ENCODE data around the gene MYO15A. TPM values are rescaled to one million over a fixed set of nuclear protein-coding genes. Genes with fewer than 3 reads are reported as not detected.
A peak's percentile ranks its signal among the peaks of the same experiment; 100 is the strongest.

Gene MYO15A
- total RNA-seq (2014; rRNA removed; shearing (Covaris generic)) = not detected in 2 replicates

- Histone ChIP-seq H3K27ac (no peak within 1 kb of the TSS), H3K4me3 (no peak within 1 kb of the TSS), H3K4me1 (replicated peaks) (no peaks in the 10 kb centered on the region), H3K36me3 (peaks cover 20% of the 10 kb centered on the region), H3K27me3 (replicated peaks) (no peaks in the 10 kb centered on the region), H3K9me3 (replicated peaks) (no peaks in the 10 kb centered on the region)
- no peak for DNase-seq (ENCODE audit: low read depth in 1 of 2, low spot score in 2 of 2)
Measured at GRCh38 chr17:18108401-18109312, at the start of gene MYO15A. Gene MYO15A (plus strand): TSS chr17:18108756. CDS start chr17:18118801, 10,045 bp downstream.

GRCh38 chr17:18059283-18059682, 49.3 kb upstream of the MYO15A start:
- H3K27ac ChIP-seq = no peak overlapping the region
- H3K4me1 ChIP-seq (replicated peaks) = no peaks in the 10 kb centered on the region
- H3K36me3 ChIP-seq = no peaks in the 10 kb centered on the region; the same call in 1 of the 2 replicates
- no peak overlapping the region for H3K4me3 ChIP-seq
- H3K9me3 ChIP-seq (replicated peaks) = no peaks in the 10 kb centered on the region
- no peak for DNase-seq (ENCODE audit: low read depth in 1 of 2, low spot score in 2 of 2)
- no peaks in the 10 kb centered on the region for H3K27me3 ChIP-seq (replicated peaks)

GRCh38 chr17:18064053-18064452, 44.5 kb upstream of the MYO15A start:
- Histone ChIP-seq H3K9me3 (replicated peaks) (no peaks in the 10 kb centered on the region), H3K36me3 (no peaks in the 10 kb centered on the region), H3K4me1 (replicated peaks) (no peaks in the 10 kb centered on the region), H3K27me3 (replicated peaks) (no peaks in the 10 kb centered on the region), H3K4me3 (no peak overlapping the region), H3K27ac (no peak overlapping the region)
- no peak for DNase-seq (ENCODE audit: low read depth in 1 of 2, low spot score in 2 of 2)

GRCh38 chr17:18065546-18065945, 43.0 kb upstream of the MYO15A start:
- DNase-seq (ENCODE audit: low read depth in 1 of 2, low spot score in 2 of 2) = no peak
- no peak overlapping the region for H3K4me3 ChIP-seq
- no peaks in the 10 kb centered on the region for H3K36me3 ChIP-seq
- no peaks in the 10 kb centered on the region for H3K9me3 ChIP-seq (replicated peaks)
- no peaks in the 10 kb centered on the region for H3K27me3 ChIP-seq (replicated peaks)
- no peaks in the 10 kb centered on the region; the same call in none of the 2 replicates for H3K4me1 ChIP-seq (replicated peaks)
- H3K27ac ChIP-seq = no peak overlapping the region

GRCh38 chr17:18066866-18067265, 41.7 kb upstream of the MYO15A start:
- Histone ChIP-seq H3K4me3 (no peak overlapping the region), H3K27me3 (replicated peaks) (no peaks in the 10 kb centered on the region), H3K9me3 (replicated peaks) (no peaks in the 10 kb centered on the region), H3K36me3 (no peaks in the 10 kb centered on the region), H3K27ac (no peak overlapping the region), H3K4me1 (replicated peaks) (peaks cover 5% of the 10 kb centered on the region)
- no peak for DNase-seq (ENCODE audit: low read depth in 1 of 2, low spot score in 2 of 2)

GRCh38 chr17:18069101-18069500, 39.5 kb upstream of the MYO15A start:
- Histone ChIP-seq H3K9me3 (replicated peaks) (no peaks in the 10 kb centered on the region), H3K4me3 (no peak overlapping the region), H3K27ac (no peak overlapping the region), H3K36me3 (no peaks in the 10 kb centered on the region), H3K4me1 (replicated peaks) (peaks cover 5% of the 10 kb centered on the region), H3K27me3 (replicated peaks) (no peaks in the 10 kb centered on the region)
- no peak for DNase-seq (ENCODE audit: low read depth in 1 of 2, low spot score in 2 of 2)

GRCh38 chr17:18070861-18071340, 37.7 kb upstream of the MYO15A start:
- no peak for DNase-seq (ENCODE audit: low read depth in 1 of 2, low spot score in 2 of 2)
- H3K4me1 ChIP-seq (replicated peaks) = peaks cover 5% of the 10 kb centered on the region
- H3K27ac ChIP-seq = no peak overlapping the region
- H3K27me3 ChIP-seq (replicated peaks) = no peaks in the 10 kb centered on the region
- H3K9me3 ChIP-seq (replicated peaks) = no peaks in the 10 kb centered on the region
- H3K4me3 ChIP-seq = no peak overlapping the region
- H3K36me3 ChIP-seq = no peaks in the 10 kb centered on the region

- no peak for DNase-seq (ENCODE audit: low read depth in 1 of 2, low spot score in 2 of 2)
- H3K27me3 ChIP-seq (replicated peaks) = no peaks in the 10 kb centered on the region
- H3K4me1 ChIP-seq (replicated peaks) = peaks cover 5% of the 10 kb centered on the region
- H3K27ac ChIP-seq = no peak overlapping the region
- H3K36me3 ChIP-seq = no peaks in the 10 kb centered on the region
- H3K9me3 ChIP-seq (replicated peaks) = no peaks in the 10 kb centered on the region
- H3K4me3 ChIP-seq = no peak overlapping the region
Measured at GRCh38 chr17:18071751-18072150, 36.8 kb upstream of the MYO15A start.

GRCh38 chr17:18074566-18075272, 33.8 kb upstream of the MYO15A start:
- Histone ChIP-seq H3K9me3 (replicated peaks) (no peaks in the 10 kb centered on the region), H3K36me3 (no peaks in the 10 kb centered on the region), H3K27me3 (replicated peaks) (no peaks in the 10 kb centered on the region), H3K4me3 (no peak overlapping the region), H3K27ac (no peak overlapping the region), H3K4me1 (replicated peaks) (peaks cover 5% of the 10 kb centered on the region)
- DNase-seq (ENCODE audit: low read depth in 1 of 2, low spot score in 2 of 2) = no peak

- H3K27ac ChIP-seq = no peak overlapping the region
- no peaks in the 10 kb centered on the region for H3K9me3 ChIP-seq (replicated peaks)
- no peaks in the 10 kb centered on the region for H3K27me3 ChIP-seq (replicated peaks)
- no peaks in the 10 kb centered on the region for H3K4me1 ChIP-seq (replicated peaks)
- H3K36me3 ChIP-seq = no peaks in the 10 kb centered on the region
- DNase-seq (ENCODE audit: low read depth in 1 of 2, low spot score in 2 of 2) = no peak
- no peak overlapping the region for H3K4me3 ChIP-seq
Measured at GRCh38 chr17:18076936-18077335, 31.6 kb upstream of the MYO15A start.

GRCh38 chr17:18079543-18079942, 29.0 kb upstream of the MYO15A start:
- no peak overlapping the region for H3K4me3 ChIP-seq
- H3K9me3 ChIP-seq (replicated peaks) = no peaks in the 10 kb centered on the region
- H3K27ac ChIP-seq = no peak overlapping the region
- no peak for DNase-seq (ENCODE audit: low read depth in 1 of 2, low spot score in 2 of 2)
- H3K4me1 ChIP-seq (replicated peaks) = no peaks in the 10 kb centered on the region
- H3K27me3 ChIP-seq (replicated peaks) = no peaks in the 10 kb centered on the region
- H3K36me3 ChIP-seq = no peaks in the 10 kb centered on the region

GRCh38 chr17:18084256-18084655, 24.3 kb upstream of the MYO15A start:
- Histone ChIP-seq H3K27me3 (replicated peaks) (no peaks in the 10 kb centered on the region), H3K4me1 (replicated peaks) (peaks cover 18% of the 10 kb centered on the region), H3K36me3 (0 out of 2 replicates have a peak, but pooled peaks cover under 1% of the 10 kb centered on the region), H3K4me3 (no peak overlapping the region), H3K27ac (no peak overlapping the region), H3K9me3 (replicated peaks) (no peaks in the 10 kb centered on the region)
- DNase-seq (ENCODE audit: low read depth in 1 of 2, low spot score in 2 of 2) = no peak

GRCh38 chr17:18087610-18088491, 20.7 kb upstream of the MYO15A start, which contains the start of gene DRG2:
Gene DRG2 (plus strand): TSS chr17:18087948. CDS start chr17:18088024, 76 bp downstream.
- no peaks in the 10 kb centered on the region for H3K9me3 ChIP-seq (replicated peaks)
- peak; percentile 86 to 88 for DNase-seq (ENCODE audit: low read depth in 1 of 2, low spot score in 2 of 2)
- peak within 1 kb of the TSS; percentile 67 for H3K4me3 ChIP-seq
- peaks cover 20% of the 10 kb centered on the region for H3K4me1 ChIP-seq (replicated peaks)
- peaks cover 16% of the 10 kb centered on the region for H3K36me3 ChIP-seq
- H3K27ac ChIP-seq = peak within 1 kb of the TSS; percentile 53
- no peaks in the 10 kb centered on the region for H3K27me3 ChIP-seq (replicated peaks)
